HepG2 (cell line): ENCODE measurements around the gene GALNT5.

Experiments
- ARNT2 ChIP-seq: sonication (generic); formaldehyde crosslinking; IDR thresholded peaks from 2 replicates; pipeline ENCODE4 v1.8.0; 2022; ENCODE audit warnings: mild to moderate bottlenecking, low read depth, missing genetic modification reagents, moderate library complexity
- ATF1 ChIP-seq: IDR thresholded peaks from 2 replicates; pipeline ENCODE4 v1.6.1; 2016; ENCODE audit warnings: mild to moderate bottlenecking, control low read depth
- BRCA1 ChIP-seq: sonication (generic); formaldehyde crosslinking; IDR thresholded peaks from 2 replicates; pipeline ENCODE4 v1.4.0; 2020; ENCODE audit warnings: missing genetic modification reagents
- EZH2 ChIP-seq: conservative IDR thresholded peaks from 2 replicates; pipeline ENCODE4 v1.6.1; 2012; ENCODE audit warnings: mild to moderate bottlenecking, low read depth, low read length, moderate library complexity
- HOXA9 ChIP-seq: sonication (generic); formaldehyde crosslinking; IDR thresholded peaks from 2 replicates; pipeline ENCODE4 v1.8.1; 2022; ENCODE audit warnings: missing genetic modification reagents, mild to moderate bottlenecking, moderate library complexity, borderline replicate concordance
- IRF2 ChIP-seq: IDR thresholded peaks from 2 replicates; pipeline ENCODE4 v1.6.1; 2018; ENCODE audit warnings: missing genetic modification reagents, missing compliant biosample characterization
- NFIC ChIP-seq: IDR thresholded peaks from 2 replicates; pipeline ENCODE4 v1.6.1; 2012; ENCODE audit warnings: mild to moderate bottlenecking, low read length, inconsistent platforms
- PHF8 ChIP-seq: sonication (generic); formaldehyde crosslinking; IDR thresholded peaks from 2 replicates; pipeline ENCODE4 v1.5.0; 2020; ENCODE audit warnings: missing genetic modification reagents
- SCMH1 ChIP-seq: sonication (generic); formaldehyde crosslinking; IDR thresholded peaks from 2 replicates; pipeline ENCODE4 v1.9.0; 2021; ENCODE audit warnings: missing genetic modification reagents, mild to moderate bottlenecking, borderline replicate concordance
- ZFX ChIP-seq: sonication (generic); formaldehyde crosslinking; IDR thresholded peaks from 2 replicates; pipeline ENCODE4 v1.4.0; 2020; ENCODE audit warnings: mild to moderate bottlenecking, low read depth, missing genetic modification reagents, moderate library complexity
- TF ChIP-seq, protein P1 (sequence below): sonication (generic); formaldehyde crosslinking; IDR thresholded peaks from 2 replicates; pipeline ENCODE4 v1.4.0; 2020; ENCODE audit warnings: missing genetic modification reagents

DNA sequence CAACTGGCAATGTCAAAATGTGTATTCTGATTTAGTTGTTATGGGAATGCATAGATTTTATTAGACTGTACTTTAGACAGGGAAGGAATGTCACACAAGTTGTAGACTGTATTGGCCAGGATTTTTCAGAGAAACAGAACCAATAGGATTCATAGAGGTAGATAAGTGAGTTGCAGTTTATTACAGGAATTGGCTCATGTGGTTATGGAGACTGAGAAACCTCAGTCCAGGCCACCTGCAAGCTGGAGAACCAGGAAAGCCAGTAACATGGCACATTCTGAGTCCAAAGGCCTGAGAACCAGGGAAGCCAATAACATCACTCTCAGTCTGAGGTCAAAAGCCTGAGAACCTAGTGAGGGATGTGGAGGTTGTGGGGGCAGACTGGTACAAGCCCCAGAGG lies 1.8 kb upstream of the GALNT5 start:
- TF ChIP-seq ARNT2 = no peak
- TF ChIP-seq ATF1 = no peak
- no peak for TF ChIP-seq PHF8 (CRISPR knock-in tag)
- no peak for TF ChIP-seq HOXA9 (CRISPR knock-in tag)
- TF ChIP-seq BRCA1 = no peak
- TF ChIP-seq IRF2 (CRISPR knock-in tag) = no peak
- no peak for TF ChIP-seq NFIC
- no peak for TF ChIP-seq EZH2
- no peak for TF ChIP-seq SCMH1
- TF ChIP-seq, protein P1, sequence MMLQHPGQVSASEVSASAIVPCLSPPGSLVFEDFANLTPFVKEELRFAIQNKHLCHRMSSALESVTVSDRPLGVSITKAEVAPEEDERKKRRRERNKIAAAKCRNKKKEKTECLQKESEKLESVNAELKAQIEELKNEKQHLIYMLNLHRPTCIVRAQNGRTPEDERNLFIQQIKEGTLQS = no peak
- TF ChIP-seq ZFX (CRISPR knock-in tag) = no peak
